Measurements from ENCODE around the gene QPRT. TPM values are rescaled to one million over a fixed set of nuclear protein-coding genes. Genes with fewer than 3 reads are reported as not detected.
"Not testable (repeated sequence)": the region's sequence is repeated elsewhere in the genome, so short reads cannot be mapped to it uniquely, and the experiment has no call there.

The QPRT gene
- total RNA-seq, 3 donors from 2014 or later, result 1.9 to 3.0 (median 2.1) TPM

DNA sequence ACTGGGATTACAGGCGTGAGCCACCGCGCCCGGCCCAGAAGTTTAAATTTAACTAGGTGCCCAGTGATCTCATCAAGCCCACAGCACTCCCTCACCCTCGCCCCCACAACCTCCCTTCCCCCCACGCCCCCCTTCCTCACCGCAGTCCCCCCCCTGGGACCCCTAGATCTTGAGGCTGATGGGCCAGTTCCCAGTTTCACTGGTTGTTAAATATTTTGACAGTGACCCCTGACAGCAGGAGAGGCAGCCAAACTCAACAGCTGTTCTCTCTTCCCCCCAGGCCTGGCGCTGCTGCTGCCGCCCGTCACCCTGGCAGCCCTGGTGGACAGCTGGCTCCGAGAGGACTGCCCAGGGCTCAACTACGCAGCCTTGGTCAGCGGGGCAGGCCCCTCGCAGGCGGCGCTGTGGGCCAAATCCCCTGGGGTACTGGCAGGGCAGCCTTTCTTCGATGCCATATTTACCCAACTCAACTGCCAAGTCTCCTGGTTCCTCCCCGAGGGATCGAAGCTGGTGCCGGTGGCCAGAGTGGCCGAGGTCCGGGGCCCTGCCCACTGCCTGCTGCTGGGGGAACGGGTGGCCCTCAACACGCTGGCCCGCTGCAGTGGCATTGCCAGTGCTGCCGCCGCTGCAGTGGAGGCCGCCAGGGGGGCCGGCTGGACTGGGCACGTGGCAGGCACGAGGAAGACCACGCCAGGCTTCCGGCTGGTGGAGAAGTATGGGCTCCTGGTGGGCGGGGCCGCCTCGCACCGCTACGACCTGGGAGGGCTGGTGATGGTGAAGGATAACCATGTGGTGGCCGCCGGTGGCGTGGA is 15.6 kb downstream of the QPRT start:
- Mint-ChIP-seq H3K36me3 (ENCODE audit: insufficient read depth) (no peaks in the 10 kb centered on the region), H3K27me3 (ENCODE audit: low read depth) (no peaks in the 10 kb centered on the region), H3K4me1 (ENCODE audit: low read depth) (peaks cover 5% of the 10 kb centered on the region), H3K4me3 (no peak overlapping the region), H3K9me3 (no peaks in the 10 kb centered on the region)
- ATAC-seq (no peak), DNase-seq (no peak)

DNA sequence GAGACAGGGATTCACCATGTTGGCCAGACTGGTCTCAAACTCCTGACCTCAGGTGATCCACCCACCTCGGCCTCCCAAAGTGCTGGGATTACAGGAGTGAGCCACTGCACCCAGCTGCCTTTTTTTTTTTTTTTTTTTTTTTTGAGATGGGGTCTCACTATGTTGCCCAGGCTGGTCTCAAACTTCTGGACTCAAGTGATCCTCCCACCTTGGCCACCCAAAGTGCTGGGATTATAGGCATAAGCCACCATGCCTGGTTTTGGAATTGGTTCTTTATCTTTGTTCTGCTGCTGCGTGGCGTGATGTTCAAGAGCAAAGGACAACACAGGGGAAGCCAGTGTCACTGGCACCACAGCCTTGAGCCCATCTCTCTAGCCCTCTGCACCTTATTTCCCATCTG is 16.7 kb downstream of the QPRT start:
- not testable (repeated sequence) for DNase-seq; H3K4me3 Mint-ChIP-seq; ATAC-seq; H3K27me3 Mint-ChIP-seq (ENCODE audit: low read depth); H3K9me3 Mint-ChIP-seq; H3K4me1 Mint-ChIP-seq (ENCODE audit: low read depth); H3K36me3 Mint-ChIP-seq (ENCODE audit: insufficient read depth)

DNA sequence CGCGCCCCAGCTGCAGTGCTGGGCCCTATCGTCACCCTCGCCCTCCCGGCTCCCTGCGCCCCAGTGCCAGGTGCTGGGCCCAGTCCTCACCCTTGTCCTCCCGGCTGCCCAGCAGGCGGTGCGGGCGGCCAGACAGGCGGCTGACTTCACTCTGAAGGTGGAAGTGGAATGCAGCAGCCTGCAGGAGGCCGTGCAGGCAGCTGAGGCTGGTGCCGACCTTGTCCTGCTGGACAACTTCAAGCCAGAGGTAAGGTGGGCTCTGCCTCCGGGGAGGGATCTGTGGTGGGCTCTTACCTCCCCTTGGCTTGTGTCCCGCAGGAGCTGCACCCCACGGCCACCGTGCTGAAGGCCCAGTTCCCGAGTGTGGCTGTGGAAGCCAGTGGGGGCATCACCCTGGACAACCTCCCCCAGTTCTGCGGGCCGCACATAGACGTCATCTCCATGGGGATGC is 17.9 kb downstream of the QPRT start:
- no peak for DNase-seq

DNA sequence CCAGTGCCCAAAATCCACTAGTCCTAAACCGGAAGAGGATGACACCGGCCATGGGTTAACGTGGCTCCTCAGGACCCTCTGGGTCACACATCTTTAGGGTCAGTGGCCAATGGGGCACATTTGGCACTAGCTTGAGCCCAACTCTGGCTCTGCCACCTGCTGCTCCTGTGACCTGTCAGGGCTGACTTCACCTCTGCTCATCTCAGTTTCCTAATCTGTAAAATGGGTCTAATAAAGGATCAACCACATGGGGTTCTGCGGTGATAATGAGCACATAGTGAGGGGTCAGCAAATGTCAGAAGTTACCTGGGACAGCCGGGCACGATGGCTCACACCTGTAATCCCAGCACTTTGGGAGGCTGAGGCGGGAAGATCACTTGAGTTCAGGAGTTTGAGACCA is 18.4 kb downstream of the QPRT start:
- peaks cover 19% of the 10 kb centered on the region for H3K4me1 Mint-ChIP-seq (ENCODE audit: low read depth)
- no peaks in the 10 kb centered on the region for H3K27me3 Mint-ChIP-seq (ENCODE audit: low read depth)
- DNase-seq (no peak), ATAC-seq (no peak)
- no peaks in the 10 kb centered on the region for H3K36me3 Mint-ChIP-seq (ENCODE audit: insufficient read depth)
- no peaks in the 10 kb centered on the region for H3K9me3 Mint-ChIP-seq
- no peak overlapping the region for H3K4me3 Mint-ChIP-seq

More for the DNA sequence above, 17.9 kb downstream of the QPRT start:
- H3K9me3 Mint-ChIP-seq, result no peaks in the 10 kb centered on the region
- no peak overlapping the region for H3K4me3 Mint-ChIP-seq
- H3K4me1 Mint-ChIP-seq (ENCODE audit: low read depth), result peaks cover 14% of the 10 kb centered on the region
- no peaks in the 10 kb centered on the region for H3K27me3 Mint-ChIP-seq (ENCODE audit: low read depth)
- ATAC-seq, result no peak
- no peaks in the 10 kb centered on the region for H3K36me3 Mint-ChIP-seq (ENCODE audit: insufficient read depth)

DNA sequence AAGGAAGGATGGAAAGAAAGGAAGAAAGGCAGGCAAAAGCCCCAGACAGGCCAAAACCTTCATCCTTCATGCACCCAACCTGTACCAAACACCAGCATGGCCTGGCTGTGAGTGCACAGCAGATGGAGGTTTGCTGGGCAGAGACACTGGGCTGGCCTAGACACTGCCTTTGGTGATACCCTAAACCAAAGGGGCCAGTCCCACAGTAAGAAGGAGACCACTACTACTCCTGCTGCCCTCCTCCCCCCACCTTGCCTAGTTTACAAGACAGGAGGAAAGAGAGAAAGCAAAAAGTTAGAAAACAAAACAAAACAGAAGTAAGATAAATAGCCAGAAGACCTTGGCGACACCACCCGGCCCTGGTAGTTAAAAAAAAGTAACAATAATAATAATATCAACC is 19.1 kb downstream of the QPRT start:
- H3K36me3 Mint-ChIP-seq (ENCODE audit: insufficient read depth), result no peaks in the 10 kb centered on the region
- no peaks in the 10 kb centered on the region for H3K9me3 Mint-ChIP-seq
- no peak for ATAC-seq
- DNase-seq, result no peak
- peaks cover 25% of the 10 kb centered on the region for H3K4me1 Mint-ChIP-seq (ENCODE audit: low read depth)
- no peak overlapping the region for H3K4me3 Mint-ChIP-seq
- no peaks in the 10 kb centered on the region for H3K27me3 Mint-ChIP-seq (ENCODE audit: low read depth)

DNA sequence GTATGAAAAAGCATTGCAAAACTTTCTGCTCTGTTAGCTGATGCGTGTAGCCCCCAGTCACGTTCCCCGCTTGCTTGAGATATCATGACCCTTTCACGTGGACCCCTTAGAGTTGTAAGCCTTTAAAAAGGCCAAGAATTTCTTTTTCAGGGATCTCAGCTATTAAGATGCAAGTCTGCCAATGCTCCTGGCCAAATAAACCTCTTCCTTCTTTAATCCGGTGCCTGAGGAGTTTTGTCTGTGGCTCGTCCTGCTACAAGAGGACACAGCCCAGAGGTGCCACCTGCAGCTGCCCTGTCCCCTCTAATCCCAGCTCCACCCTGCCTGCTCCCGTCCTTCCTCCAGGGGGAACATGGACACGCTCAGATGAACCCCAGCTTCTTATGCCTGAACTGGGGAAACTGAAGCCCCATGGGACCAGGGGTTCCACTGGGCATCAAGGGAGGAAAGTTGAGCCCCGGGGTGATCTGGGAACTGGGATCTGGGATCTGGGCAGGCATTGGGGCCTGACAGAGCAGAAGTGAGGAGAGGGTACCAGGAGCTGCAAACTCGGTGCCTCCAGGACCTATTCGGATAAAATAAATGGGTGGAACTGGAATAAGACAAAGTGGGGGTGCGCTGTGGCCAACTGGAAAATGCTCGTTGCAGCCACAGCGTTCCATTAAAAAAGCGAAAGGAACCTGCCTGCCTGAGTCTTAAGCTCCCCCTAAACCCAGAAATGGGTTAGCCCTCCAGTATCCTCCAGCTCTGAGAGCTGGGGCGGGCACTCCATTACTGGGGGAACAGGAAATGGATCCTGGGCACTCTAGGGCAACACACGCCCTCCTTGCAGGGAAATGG is 19.7 kb downstream of the QPRT start:
- Mint-ChIP-seq H3K9me3 (no peaks in the 10 kb centered on the region), H3K36me3 (ENCODE audit: insufficient read depth) (no peaks in the 10 kb centered on the region), H3K4me1 (ENCODE audit: low read depth) (peaks cover 30% of the 10 kb centered on the region), H3K27me3 (ENCODE audit: low read depth) (no peaks in the 10 kb centered on the region), H3K4me3 (no peak overlapping the region)
- no peak for DNase-seq
- no peak for ATAC-seq

DNA sequence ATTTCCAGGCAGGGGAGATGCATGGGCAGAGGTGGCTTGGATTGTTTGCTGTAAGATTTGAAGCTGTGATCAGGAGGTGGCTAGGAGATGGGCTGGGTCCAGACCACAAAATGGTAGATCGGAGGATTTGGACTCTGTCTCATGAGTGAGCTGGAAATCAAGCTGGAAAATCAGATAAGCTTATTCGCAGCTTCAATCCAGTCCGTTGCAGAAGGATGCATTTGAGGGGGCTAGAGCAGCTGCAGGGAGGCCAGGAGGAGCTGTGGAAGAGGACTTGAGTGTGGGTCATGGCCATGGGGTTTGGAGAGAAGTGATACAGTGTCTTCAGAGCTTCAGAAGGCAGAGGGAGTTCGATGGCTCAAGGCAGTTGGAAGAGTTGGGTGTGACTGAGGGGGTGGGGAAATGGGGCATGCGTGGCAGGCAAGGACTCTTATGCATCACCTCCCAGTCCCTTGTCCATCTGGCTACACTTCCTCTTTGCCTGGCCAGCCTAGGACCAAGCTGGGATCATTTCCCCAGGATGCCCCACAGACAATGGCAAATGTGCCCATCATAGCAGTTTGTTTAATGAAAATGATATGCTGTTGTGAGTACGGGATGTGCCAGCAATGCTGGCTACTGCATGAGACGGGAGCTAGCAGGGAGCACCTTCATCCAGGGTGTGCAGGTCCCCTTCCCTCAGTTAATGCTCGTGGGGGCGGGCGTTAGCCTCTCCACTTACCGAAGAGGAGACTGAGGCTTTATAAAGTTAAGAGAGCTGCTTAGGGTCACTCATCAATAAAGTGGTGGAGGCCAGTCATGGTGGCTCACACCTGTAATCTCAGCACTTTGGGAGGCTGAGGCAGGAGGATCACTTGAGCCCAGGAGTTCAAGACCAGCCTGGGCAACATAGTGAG is 20.6 kb downstream of the QPRT start:
- Mint-ChIP-seq H3K4me1 (ENCODE audit: low read depth) (peaks cover 30% of the 10 kb centered on the region), H3K9me3 (no peaks in the 10 kb centered on the region), H3K36me3 (ENCODE audit: insufficient read depth) (no peaks in the 10 kb centered on the region), H3K4me3 (no peak overlapping the region), H3K27me3 (ENCODE audit: low read depth) (no peaks in the 10 kb centered on the region)
- DNase-seq, result no peak
- ATAC-seq, result no peak

DNA sequence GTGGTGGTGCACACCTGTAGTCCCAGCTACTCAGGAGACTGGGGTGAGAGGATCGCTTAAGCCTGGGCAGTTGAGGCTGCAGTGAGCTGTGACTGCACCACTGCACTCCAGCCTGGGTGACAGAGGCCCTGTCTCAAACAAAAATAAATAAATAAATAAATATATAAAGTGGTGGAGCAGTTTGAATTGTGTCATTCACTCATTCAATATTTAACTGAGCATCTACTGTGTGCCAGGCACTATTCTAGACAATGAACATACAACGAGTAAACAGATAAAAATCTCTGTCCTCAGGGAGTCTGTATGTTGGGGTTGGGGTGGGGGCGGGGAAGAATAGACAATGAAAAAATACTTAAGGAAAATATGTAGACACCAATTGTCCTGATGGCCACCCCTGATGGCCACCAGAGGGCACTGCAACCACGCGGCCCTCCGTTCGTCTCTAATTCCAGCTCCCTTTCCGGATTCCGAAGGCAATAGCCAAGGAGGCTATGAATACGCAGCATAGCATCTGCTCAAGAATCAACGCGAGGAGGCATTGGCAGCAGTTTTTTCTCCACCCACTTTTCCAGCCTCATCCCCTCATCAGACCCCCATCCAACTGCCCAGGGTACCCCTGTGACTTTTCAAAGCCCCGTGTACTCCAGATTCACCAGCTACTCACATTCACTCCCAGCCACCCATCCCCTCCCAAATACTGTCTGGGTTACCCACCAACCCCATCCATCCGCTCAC is 21.4 kb downstream of the QPRT start:
- Mint-ChIP-seq H3K4me1 (ENCODE audit: low read depth) (peaks cover 33% of the 10 kb centered on the region), H3K27me3 (ENCODE audit: low read depth) (no peaks in the 10 kb centered on the region), H3K36me3 (ENCODE audit: insufficient read depth) (no peaks in the 10 kb centered on the region), H3K9me3 (no peaks in the 10 kb centered on the region), H3K4me3 (peak overlapping the region; percentile 65)
- ATAC-seq (peak; percentile 49 to 59), DNase-seq (peak; percentile 72)

DNA sequence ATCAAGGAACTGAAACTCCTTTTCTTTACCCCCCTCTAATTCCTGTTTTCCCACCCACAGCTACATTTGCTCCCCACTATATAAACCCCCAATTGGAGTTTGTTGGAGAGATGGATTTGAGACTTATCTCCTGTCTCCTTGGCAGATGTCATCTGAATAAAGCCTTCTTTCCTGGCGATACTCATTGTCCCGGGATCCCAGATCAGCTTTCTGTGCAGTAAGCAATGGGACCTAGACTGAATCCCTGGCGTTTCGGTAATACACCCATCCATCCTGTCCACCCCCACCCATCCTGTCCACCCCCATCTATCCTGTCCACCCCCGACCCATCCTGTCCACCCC is 22.2 kb downstream of the QPRT start:
- no peak for ATAC-seq
- Mint-ChIP-seq H3K36me3 (ENCODE audit: insufficient read depth) (no peaks in the 10 kb centered on the region), H3K27me3 (ENCODE audit: low read depth) (no peaks in the 10 kb centered on the region), H3K9me3 (no peaks in the 10 kb centered on the region), H3K4me1 (ENCODE audit: low read depth) (peaks cover 33% of the 10 kb centered on the region), H3K4me3 (no peak overlapping the region)
- DNase-seq, result no peak

DNA sequence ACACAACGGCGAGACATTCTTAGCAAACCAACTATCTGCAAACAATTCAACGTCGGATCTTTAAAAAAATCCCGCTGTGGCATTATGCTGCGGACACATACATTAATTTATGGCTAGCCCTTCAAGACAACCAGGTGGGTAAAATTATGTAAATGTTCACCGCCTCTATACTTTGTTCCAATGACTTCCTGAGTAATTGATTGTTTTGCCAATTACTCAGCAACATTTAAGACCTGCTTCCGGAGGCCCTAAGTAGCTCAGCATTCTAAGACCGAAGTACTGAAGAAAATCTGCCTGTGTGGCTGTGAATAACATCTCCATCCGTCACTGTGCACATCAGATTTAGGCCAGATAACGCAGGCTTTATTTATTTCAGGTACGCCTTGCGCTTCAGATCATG is 23.3 kb downstream of the QPRT start:
- peak overlapping the region; percentile 48 for H3K4me3 Mint-ChIP-seq
- DNase-seq, result no peak
- peaks cover 33% of the 10 kb centered on the region for H3K4me1 Mint-ChIP-seq (ENCODE audit: low read depth)
- ATAC-seq, result peak; percentile 50 to 64
- H3K36me3 Mint-ChIP-seq (ENCODE audit: insufficient read depth), result no peaks in the 10 kb centered on the region
- no peaks in the 10 kb centered on the region for H3K27me3 Mint-ChIP-seq (ENCODE audit: low read depth)
- no peaks in the 10 kb centered on the region for H3K9me3 Mint-ChIP-seq

DNA sequence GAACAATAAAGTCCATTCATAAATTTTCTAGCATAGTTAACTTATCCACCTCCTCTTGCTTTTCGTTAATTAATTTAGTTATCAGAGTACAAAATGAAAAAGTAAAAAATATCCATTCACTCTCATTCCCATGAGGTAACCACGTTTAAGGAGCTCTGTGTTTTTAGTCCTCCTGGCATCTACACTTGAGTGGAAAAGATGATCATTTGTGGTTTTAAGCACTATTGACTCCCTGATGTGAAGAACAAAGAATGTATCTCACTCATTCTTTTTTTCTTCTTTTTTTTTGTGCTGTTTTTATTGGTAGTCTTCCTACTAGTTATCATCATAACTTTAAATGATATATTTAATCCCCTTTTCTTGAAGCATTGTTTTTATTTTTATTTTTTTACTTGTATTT is 26.1 kb downstream of the QPRT start:
- no peak for ATAC-seq

DNA sequence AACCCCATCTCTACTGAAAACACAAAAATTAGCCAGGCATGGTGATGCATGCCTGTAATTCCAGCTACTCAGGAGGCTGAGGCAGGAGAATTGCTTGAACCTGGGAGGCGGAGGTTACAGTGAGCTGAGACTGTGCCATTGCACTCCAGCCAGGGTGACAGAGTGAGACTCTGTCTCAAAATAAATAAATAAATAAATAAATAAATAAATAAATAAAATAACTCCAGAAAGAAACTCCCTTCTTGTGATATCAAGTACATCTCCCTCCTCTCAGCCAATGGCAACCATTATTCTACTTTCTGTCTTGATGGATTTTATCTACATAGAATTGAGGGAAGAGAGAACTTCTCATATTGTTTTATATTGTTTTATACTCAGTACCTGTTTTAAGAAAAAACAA is 28.2 kb downstream of the QPRT start:
- H3K36me3 Mint-ChIP-seq (ENCODE audit: insufficient read depth); H3K27me3 Mint-ChIP-seq (ENCODE audit: low read depth); ATAC-seq; H3K4me3 Mint-ChIP-seq; DNase-seq; H3K9me3 Mint-ChIP-seq: not testable (repeated sequence)
- H3K4me1 Mint-ChIP-seq (ENCODE audit: low read depth), result peaks cover 31% of the 10 kb centered on the region

More for the DNA sequence above, 26.1 kb downstream of the QPRT start:
- no peaks in the 10 kb centered on the region for H3K27me3 Mint-ChIP-seq (ENCODE audit: low read depth)
- H3K36me3 Mint-ChIP-seq (ENCODE audit: insufficient read depth), result no peaks in the 10 kb centered on the region
- no peak for DNase-seq
- peaks cover 39% of the 10 kb centered on the region for H3K4me1 Mint-ChIP-seq (ENCODE audit: low read depth)
- H3K9me3 Mint-ChIP-seq, result no peaks in the 10 kb centered on the region
- H3K4me3 Mint-ChIP-seq, result no peak overlapping the region

DNA sequence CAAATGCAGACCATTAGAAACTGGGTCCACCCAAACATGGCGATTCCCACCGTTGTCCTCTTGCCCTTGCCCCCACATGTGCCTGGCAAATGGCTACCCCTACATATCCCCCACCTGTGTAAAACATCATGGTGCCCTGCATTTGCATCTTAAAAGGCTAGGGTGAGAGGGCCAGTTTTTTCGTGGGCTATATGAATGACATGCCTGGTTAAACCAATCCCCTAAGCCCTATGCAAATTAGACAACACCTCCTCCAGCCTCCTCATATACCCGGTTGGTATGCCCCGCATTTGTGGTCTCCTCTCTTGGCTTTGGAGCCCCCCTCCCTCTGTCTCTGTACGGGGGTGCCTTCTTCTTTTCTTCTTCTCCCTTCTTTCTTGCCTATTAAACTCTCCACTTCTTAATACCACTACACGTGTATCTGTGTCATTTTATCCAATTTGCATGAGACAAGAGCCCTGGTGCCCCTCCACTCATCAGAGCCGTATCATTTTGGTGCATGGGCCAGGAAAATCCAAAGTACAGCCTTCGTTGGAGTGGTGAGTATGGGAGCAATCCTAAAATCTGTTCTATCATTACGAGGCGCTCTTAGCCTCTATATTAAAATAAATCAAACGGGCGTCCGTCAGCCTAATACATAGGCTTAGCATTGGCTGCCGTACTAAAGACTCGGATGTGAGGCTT is 30.1 kb downstream of the QPRT start:
- no peak overlapping the region for H3K4me3 Mint-ChIP-seq
- no peaks in the 10 kb centered on the region for H3K27me3 Mint-ChIP-seq (ENCODE audit: low read depth)
- ATAC-seq, result no peak
- no peaks in the 10 kb centered on the region for H3K9me3 Mint-ChIP-seq
- peaks cover 17% of the 10 kb centered on the region for H3K4me1 Mint-ChIP-seq (ENCODE audit: low read depth)
- DNase-seq, result no peak
- H3K36me3 Mint-ChIP-seq (ENCODE audit: insufficient read depth), result no peaks in the 10 kb centered on the region
